Psoas muscle (tissue), 8 donors: ENCODE measurements around the gene SUMF2. TPM values are rescaled to one million over a fixed set of nuclear protein-coding genes. Genes with fewer than 3 reads are reported as not detected.

ENCODE experiments used
- ATAC-seq, 4 donors: fragments of 200-7000 bp; cut with Tn5 transposase; one replicate each; pipeline ENCODE4 v1.9.1; 2020; ENCODE audit warnings: moderate library complexity in 3 of 4, mild to moderate bottlenecking in 2 of 4
- DNase-seq, 2 donors: peaks; one replicate each; pipeline ENCODE4 v3.0.0-alpha.2; 2020
- H3K27ac ChIP-seq: fragments of 200-600 bp; one replicate; pipeline ENCODE4 v1.8.0; 2022
- H3K27me3 ChIP-seq, 3 donors: fragments of 200-600 bp in 1 of 3; one replicate each; pipeline versions ENCODE4 v1.6.1 to v1.8.0; 2013 to 2022; ENCODE audit warnings: low read length in 2 of 3, mild to moderate bottlenecking in 2 of 3, moderate library complexity in 1 of 3; ENCODE audit not compliant: insufficient read depth in 3 of 3
- H3K36me3 ChIP-seq, 2 donors: fragments of 200-600 bp in 1 of 2; one replicate each; pipeline versions ENCODE4 v1.6.1 to v1.8.0; 2013 to 2022; ENCODE audit warnings: low read depth in 1 of 2, mild to moderate bottlenecking in 1 of 2, moderate library complexity in 1 of 2; ENCODE audit not compliant: insufficient read depth in 1 of 2
- H3K4me1 ChIP-seq: fragments of 200-600 bp; one replicate; pipeline ENCODE4 v1.8.0; 2022
- H3K4me3 ChIP-seq: fragments of 200-600 bp; one replicate; pipeline ENCODE4 v1.8.0; 2022; ENCODE audit warnings: mild to moderate bottlenecking
- H3K9me3 ChIP-seq: fragments of 200-600 bp; one replicate; pipeline ENCODE4 v1.8.0; 2022
- WGBS, 3 donors: extraction: QIAGEN DNeasy Blood & Tissue Kit; methylation state at CpG; one replicate each; pipeline versions ENCODE4 v1.1.6 to v1.1.7; 2013; 5-methylcytosine and 5-hydroxymethylcytosine counted together
- intact Hi-C, 2 donors: fragments of 100-400 bp; cut with DNase I; formaldehyde crosslinking; loops; one replicate each; pipeline versions ENCODE4 v1.11.0 to v1.14.2; 2022
- polyA plus RNA-seq, 3 donors: library from polyadenylated mRNA; stranded (reverse); fragments of 200-250 nt; gene quantifications; one replicate each; pipeline ENCODE4 v1.2.3, GENCODE V29; 2013
- total RNA-seq, 4 donors: library from RNA; stranded (reverse); fragmentation: NEBNext Ultra II Directional in 2 of 4; extraction: Animal tissue kit (Norgen Biotek cat#: 25700) in 2 of 4; gene quantifications; one replicate each; pipeline versions ENCODE4 v1.2.1 to v1.2.4, GENCODE V29; 2021 to 2023
- TF ChIP-seq, protein P1 (sequence below): fragments of 200-600 bp; IDR thresholded peaks from one replicate; pipeline ENCODE4 v1.8.0; 2022; ENCODE audit warnings: antibody characterized with exemption
- donor health status: healthy with polysubstance abuse.
- donor health status: DM: no; HTN: no; CAD: no; lungs with moderate emphysema.
- donor health status: Bipolar disorder and iron deficiency.
- donor health status: healthy.
- donor health status: DM: yes; HTN: yes; CAD: no.
- donor health status: DM: no; HTN: no; CAD: no.
- donor health status: DM: no; HTN: no; CAD: no.
- donor health status: DM: yes; HTN: yes; CAD: no.

Gene SUMF2
- total and polyA plus RNA-seq, 7 donors, result 22.0 to 35.2 (median 26.8) TPM

DNA sequence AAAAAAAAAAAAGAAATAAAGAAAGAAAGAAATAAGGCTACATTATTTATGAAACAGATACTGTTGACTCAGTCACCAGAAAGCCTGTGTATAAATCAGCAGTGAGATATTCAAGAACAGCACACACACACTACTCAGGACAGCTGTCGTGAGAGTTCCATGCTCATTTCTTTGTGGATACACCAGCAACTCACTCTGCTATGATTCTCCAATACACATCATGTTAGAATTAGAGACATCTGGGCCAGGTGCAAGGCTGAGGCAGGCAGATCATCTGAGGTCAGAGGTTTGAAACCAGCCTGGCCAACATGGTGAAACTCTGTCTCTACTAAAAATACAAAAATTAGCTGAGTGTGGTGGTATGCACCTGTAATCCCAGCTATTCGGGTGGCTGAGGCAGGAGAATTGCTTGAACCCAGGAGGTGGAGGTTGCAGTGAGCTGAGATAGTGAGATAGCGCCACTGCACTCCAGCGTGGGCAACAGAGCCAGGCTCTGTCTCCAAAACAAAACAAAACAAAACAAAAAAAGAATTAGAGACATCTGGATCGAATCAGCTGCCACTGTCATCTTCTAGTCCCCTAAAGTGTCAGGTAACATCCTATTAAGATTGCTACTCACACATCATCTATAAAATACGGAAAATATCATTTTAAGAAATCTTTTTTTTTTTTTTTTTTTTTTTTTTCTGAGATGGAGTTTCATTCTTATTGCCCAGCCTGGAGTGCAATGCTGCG is 63.3 kb downstream of the SUMF2 start:
- no peak overlapping the region for H3K27ac ChIP-seq
- ATAC-seq (no peak), DNase-seq (no peak)
- whole genome bisulfite sequencing, 3 donors, result 47 to 61% (median 48%) methylated on average over 7 of the region's 7 CpGs
- H3K27me3 ChIP-seq, result no peaks in the 10 kb centered on the region
- TF ChIP-seq, protein P1, sequence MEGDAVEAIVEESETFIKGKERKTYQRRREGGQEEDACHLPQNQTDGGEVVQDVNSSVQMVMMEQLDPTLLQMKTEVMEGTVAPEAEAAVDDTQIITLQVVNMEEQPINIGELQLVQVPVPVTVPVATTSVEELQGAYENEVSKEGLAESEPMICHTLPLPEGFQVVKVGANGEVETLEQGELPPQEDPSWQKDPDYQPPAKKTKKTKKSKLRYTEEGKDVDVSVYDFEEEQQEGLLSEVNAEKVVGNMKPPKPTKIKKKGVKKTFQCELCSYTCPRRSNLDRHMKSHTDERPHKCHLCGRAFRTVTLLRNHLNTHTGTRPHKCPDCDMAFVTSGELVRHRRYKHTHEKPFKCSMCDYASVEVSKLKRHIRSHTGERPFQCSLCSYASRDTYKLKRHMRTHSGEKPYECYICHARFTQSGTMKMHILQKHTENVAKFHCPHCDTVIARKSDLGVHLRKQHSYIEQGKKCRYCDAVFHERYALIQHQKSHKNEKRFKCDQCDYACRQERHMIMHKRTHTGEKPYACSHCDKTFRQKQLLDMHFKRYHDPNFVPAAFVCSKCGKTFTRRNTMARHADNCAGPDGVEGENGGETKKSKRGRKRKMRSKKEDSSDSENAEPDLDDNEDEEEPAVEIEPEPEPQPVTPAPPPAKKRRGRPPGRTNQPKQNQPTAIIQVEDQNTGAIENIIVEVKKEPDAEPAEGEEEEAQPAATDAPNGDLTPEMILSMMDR, result no peak
- no peaks in the 10 kb centered on the region for H3K4me1 ChIP-seq
- no peaks in the 10 kb centered on the region for H3K9me3 ChIP-seq
- intact Hi-C loops, result no loop called here
- no peak overlapping the region for H3K4me3 ChIP-seq
- H3K36me3 ChIP-seq, result no peaks in the 10 kb centered on the region

Other genes starting within 250 kb of the SUMF2 start
- gene SEPTIN14, start 201.5 kb upstream of the SUMF2 start, total RNA-seq, result not detected
- not detected for gene SEPTIN14, start 201.5 kb upstream of the SUMF2 start, polyA plus RNA-seq
- gene ZNF713, start 176.8 kb upstream of the SUMF2 start, total RNA-seq, result 1 to 10 TPM; 1.2 to 2.9 (median 1.4) TPM
- gene ZNF713, start 176.8 kb upstream of the SUMF2 start, polyA plus RNA-seq, result 1 to 10 TPM in 2 of 3 donors, under 1 TPM in 1; 0.74 to 1.4 (median 1.2) TPM
- gene MRPS17, start 112.4 kb upstream of the SUMF2 start, total RNA-seq, result 10 to 100 TPM; 23.8 to 34.6 (median 26.5) TPM
- gene MRPS17, start 112.4 kb upstream of the SUMF2 start, polyA plus RNA-seq, result 10 to 100 TPM; 29.8 to 45.4 (median 31.9) TPM
- gene NIPSNAP2, start 99.7 kb upstream of the SUMF2 start, total RNA-seq, result 100 to 1,000 TPM; 230 to 302 (median 270) TPM
- 100 to 1,000 TPM; 119 to 290 (median 260) TPM for gene NIPSNAP2, start 99.7 kb upstream of the SUMF2 start, polyA plus RNA-seq
- gene PSPH, start 12.8 kb upstream of the SUMF2 start, total RNA-seq, result 10 to 100 TPM in 1 of 4 donors, 1 to 10 TPM in 3; 2.6 to 10.8 (median 5.1) TPM
- gene PSPH, start 12.8 kb upstream of the SUMF2 start, polyA plus RNA-seq, result 10 to 100 TPM in 1 of 3 donors, 1 to 10 TPM in 2; 2.5 to 11.2 (median 5.6) TPM
- gene CCT6A, start 12.5 kb upstream of the SUMF2 start, total RNA-seq, result 100 to 1,000 TPM in 3 of 4 donors, 10 to 100 TPM in 1; 96.5 to 135 (median 130) TPM
- gene CCT6A, start 12.5 kb upstream of the SUMF2 start, polyA plus RNA-seq, result 100 to 1,000 TPM; 138 to 259 (median 235) TPM
- gene PHKG1, start 28.7 kb downstream of the SUMF2 start, total RNA-seq, result 10 to 100 TPM; 32.2 to 99.6 (median 46.3) TPM
- 10 to 100 TPM in 2 of 3 donors, 1 to 10 TPM in 1; 9.2 to 65.1 (median 39.2) TPM for gene PHKG1, start 28.7 kb downstream of the SUMF2 start, polyA plus RNA-seq
- 100 to 1,000 TPM; 475 to 571 (median 506) TPM for gene CHCHD2, start 42.2 kb downstream of the SUMF2 start, total RNA-seq
- 100 to 1,000 TPM; 593 to 948 (median 729) TPM for gene CHCHD2, start 42.2 kb downstream of the SUMF2 start, polyA plus RNA-seq
- not detected for gene NUPR2, start 52.1 kb downstream of the SUMF2 start, total RNA-seq
- gene NUPR2, start 52.1 kb downstream of the SUMF2 start, polyA plus RNA-seq, result not detected